Epithelial cell of esophagus (primary cell): ENCODE results near the gene SLC26A1.
A peak's percentile ranks its signal among the peaks of the same experiment; 100 is the strongest.

ENCODE experiments used
- DNase-seq: peaks from one replicate; pipeline ENCODE4 v3.0.0; 2010; ENCODE audit warnings: low read depth
- H3K4me3 ChIP-seq: 2 replicates; pipeline ENCODE4 v1.5.1; 2011; ENCODE audit warnings: mild to moderate bottlenecking, low read length, control low read depth
- TF ChIP-seq, protein P1 (sequence below): IDR thresholded peaks from 2 replicates; pipeline ENCODE4 v1.5.1; 2011; ENCODE audit warnings: low read depth, mild to moderate bottlenecking, low read length, control low read depth, inconsistent platforms; ENCODE audit not compliant: insufficient read depth; ENCODE audit errors: missing control alignments

Gene SLC26A1

DNA sequence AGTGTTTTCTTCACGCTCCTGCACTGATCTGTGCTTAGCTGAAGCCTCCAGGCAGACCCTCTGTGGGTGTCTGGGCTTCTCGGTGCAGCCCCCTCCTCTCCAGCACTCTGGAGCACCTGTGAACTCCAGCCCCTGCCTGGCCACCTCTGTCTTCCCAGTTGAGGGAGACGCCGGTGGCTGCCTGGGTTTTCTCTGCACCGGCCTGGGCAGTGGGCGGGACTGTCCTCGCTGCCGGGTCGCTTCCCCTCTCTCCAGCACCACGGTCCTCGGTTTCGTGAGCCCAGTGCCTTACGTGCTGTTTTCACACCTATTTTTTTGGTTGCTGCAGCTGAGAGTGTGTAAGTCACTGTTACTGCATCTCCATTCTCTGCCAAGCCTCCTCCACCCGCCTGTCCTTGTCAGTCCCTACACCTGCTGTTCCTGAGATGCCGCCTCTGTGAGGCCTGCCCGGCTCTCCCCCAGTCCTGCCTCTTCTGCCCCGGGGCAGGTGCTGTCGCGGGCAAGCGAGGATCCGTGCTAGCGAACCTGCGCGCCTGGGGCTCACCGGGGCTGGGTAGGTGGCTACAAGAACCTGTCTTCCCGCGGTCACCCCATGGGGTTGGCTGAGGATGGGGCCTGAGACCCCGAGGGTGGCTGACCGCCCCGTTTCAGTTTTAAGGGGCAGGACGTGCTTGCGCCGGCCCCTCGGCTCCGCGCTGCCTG is 15.8 kb upstream of the SLC26A1 start:
- DNase-seq: peak; percentile 16
- TF ChIP-seq, protein P1, sequence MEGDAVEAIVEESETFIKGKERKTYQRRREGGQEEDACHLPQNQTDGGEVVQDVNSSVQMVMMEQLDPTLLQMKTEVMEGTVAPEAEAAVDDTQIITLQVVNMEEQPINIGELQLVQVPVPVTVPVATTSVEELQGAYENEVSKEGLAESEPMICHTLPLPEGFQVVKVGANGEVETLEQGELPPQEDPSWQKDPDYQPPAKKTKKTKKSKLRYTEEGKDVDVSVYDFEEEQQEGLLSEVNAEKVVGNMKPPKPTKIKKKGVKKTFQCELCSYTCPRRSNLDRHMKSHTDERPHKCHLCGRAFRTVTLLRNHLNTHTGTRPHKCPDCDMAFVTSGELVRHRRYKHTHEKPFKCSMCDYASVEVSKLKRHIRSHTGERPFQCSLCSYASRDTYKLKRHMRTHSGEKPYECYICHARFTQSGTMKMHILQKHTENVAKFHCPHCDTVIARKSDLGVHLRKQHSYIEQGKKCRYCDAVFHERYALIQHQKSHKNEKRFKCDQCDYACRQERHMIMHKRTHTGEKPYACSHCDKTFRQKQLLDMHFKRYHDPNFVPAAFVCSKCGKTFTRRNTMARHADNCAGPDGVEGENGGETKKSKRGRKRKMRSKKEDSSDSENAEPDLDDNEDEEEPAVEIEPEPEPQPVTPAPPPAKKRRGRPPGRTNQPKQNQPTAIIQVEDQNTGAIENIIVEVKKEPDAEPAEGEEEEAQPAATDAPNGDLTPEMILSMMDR: no peak
- peak overlapping the region; percentile 49 for H3K4me3 ChIP-seq

DNA sequence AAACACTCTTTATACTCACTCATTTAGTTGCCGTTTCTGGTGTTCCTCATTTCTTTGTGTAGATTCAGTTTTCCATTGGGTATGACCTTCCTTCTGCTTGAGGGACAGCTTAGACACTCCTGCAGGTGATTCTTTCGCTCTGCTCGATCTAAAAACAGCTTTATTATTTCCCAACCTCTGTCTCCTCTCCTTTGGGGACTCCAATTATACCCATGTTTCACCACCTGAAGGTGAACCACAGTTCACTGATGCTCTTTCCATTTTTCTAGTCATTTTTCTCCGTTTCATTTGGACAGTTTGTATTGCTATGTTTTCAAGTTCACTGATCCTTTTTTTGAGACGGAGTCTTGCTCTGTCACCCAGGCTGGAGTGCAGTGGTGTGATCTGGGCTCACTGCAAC is 13.7 kb upstream of the SLC26A1 start:
- H3K4me3 ChIP-seq: no peak overlapping the region
- TF ChIP-seq, protein P1: no peak
- DNase-seq: no peak

DNA sequence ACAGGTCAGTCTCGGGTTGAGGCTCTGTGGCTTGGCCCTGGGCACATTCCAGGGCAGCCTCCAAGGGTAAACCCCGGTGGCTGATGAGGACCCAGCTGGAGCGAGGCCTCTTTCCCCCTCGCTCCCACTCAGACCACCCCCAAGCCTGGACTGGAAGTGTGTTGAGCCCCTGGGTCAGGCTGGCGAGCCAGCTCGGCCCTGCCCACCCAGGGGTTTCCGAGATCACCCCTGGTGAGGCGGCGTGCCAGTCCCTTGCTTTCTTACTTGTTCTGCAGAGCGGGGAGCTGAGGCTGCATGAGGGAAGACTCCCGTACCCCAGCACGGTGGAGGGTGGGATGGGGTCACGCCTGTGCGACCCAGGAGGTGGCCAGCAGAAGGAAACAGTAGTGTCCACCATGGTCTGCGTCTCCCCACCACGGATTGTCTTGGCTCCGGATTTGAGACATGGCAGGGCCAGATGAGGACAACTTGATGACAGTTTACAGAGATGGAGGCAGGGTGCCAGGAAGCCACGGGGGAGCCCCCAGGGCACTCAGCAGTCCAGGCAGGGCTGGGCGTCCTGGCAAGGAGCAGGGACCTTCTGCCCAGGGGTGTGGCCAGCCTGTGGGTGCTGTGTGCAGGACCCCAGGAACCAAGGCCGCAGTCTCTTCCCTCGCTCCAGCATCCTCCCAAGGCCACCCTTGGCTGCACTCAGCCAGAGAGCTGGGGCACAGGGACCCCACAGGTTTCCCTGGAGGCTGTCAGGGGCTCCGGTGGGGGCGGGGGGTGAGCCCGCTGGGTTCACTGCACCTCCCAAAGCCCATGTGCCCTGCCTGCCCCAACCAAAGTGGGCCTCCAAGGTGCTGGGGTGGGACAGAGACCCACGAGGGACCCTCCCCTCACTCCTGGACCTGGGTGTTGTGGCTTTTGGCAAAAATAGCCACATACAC is 11.6 kb upstream of the SLC26A1 start:
- no peak overlapping the region for H3K4me3 ChIP-seq
- TF ChIP-seq, protein P1: no peak
- no peak for DNase-seq

DNA sequence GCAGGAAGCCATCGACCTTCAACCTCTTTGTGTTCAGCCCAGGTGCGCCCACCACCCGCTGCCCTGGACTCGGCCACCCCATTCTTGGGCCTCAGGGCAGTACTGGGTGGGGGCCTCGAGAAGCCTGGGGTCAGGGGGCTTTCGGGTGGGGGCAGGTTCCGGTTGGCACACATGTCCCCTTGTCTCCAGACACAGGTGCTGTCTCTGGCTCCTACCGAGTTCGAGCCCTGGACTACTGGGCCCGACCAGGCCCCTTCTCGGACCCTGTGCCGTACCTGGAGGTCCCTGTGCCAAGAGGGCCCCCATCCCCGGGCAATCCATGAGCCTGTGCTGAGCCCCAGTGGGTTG is 10.8 kb upstream of the SLC26A1 start:
- H3K4me3 ChIP-seq: no peak overlapping the region
- TF ChIP-seq, protein P1: no peak

DNA sequence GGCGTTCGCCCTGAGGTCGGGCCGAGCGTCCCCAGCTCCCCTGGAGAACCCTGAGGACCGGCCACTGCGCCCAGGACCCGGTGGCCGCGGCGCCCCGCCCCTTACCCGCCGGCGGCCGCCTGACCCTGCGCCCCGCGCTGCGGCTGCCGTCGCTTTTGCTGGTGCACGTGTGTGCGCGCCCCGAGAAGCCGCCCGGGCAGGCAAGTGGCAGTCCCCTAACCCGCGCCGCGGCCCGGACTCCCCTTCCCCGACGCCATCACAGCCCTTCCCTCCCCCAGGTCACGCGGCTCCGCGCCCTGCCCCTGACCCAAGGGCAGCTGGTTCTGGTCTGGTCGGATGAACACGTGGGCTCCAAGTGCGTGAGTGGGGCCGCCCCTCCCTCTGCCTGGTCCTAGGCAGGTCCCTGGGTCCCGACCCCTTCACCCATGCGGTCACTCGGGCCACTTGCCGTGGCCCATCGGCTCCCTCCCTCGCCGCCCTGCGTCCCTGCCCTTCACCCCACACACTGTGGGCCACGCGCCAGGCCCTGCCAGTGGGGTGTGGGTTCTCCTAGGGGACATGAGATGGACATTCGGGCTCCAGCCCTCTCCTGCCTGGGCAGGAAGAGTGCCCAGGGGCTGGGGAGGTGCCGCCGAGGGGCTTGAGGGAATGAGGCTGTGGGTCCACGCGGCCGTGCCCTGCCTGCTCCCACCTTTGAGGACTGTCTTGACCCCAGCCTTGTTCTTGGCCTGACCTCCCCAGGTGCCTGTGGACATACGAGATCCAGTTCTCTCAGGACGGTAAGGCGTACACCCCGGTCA is 10.3 kb upstream of the SLC26A1 start:
- H3K4me3 ChIP-seq: no peak overlapping the region
- TF ChIP-seq, protein P1: no peak
- DNase-seq: no peak

More for the DNA sequence above, 10.8 kb upstream of the SLC26A1 start:
- no peak for DNase-seq

DNA sequence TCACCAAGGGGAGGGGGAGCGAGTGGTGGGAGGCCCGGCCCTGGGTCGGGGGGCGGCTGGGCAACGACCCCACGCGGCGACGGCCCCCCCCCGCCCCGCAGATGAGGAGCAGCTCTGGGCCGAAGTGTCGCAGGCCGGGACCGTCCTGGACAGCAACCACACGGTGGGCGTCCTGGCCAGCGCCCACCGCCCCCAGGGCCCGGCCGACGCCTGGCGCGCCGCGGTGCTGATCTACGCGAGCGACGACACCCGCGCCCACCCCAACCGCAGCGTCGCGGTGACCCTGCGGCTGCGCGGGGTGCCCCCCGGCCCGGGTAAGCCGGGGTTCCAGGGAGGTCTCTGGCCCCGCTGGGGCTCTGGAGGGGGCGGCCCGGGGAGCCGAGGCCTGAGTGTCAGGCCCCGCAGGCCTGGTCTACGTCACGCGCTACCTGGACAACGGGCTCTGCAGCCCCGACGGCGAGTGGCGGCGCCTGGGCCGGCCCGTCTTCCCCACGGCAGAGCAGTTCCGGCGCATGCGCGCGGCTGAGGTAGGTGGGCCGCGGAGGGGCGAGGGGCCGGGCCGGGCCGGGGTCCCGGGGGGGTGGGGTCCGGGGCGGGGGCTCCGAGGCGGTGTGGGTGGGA is 9.5 kb upstream of the SLC26A1 start:
- DNase-seq: no peak

More for the DNA sequence above, 9.5 kb upstream of the SLC26A1 start:
- no peak overlapping the region for H3K4me3 ChIP-seq
- TF ChIP-seq, protein P1: no peak
